Skin epidermis (tissue), 12 donors: ENCODE measurements around the gene PYROXD2.

Experiments
- H3K27ac ChIP-seq, 21 experiments: fragments of 200-600 bp; sonication (generic) in 11 of 21; one replicate each; pipeline ENCODE4 v1.5.0; 2020; ENCODE audit warnings: mild to moderate bottlenecking in 3 of 21, inconsistent platforms in 2 of 21, moderate library complexity in 2 of 21
- H3K4me3 ChIP-seq, 7 experiments: fragments of 200-600 bp; sonication (generic) in 2 of 7; one replicate each; pipeline ENCODE4 v1.5.0; 2020; ENCODE audit warnings: inconsistent platforms in 2 of 7, mild to moderate bottlenecking in 2 of 7, moderate library complexity in 1 of 7

Gene PYROXD2

GRCh38 chr10:98438715-98439114, 23.7 kb upstream of the PYROXD2 start:
- no peak overlapping the region for H3K27ac ChIP-seq
- no peak overlapping the region for H3K4me3 ChIP-seq

GRCh38 chr10:98436704-98437103, 21.7 kb upstream of the PYROXD2 start:
- H3K4me3 ChIP-seq = no peak overlapping the region
- H3K27ac ChIP-seq = no peak overlapping the region

- Histone ChIP-seq H3K4me3 (no peak overlapping the region), H3K27ac (no peak overlapping the region)
Measured at GRCh38 chr10:98435178-98435577, 20.2 kb upstream of the PYROXD2 start.

- no peak overlapping the region for H3K27ac ChIP-seq
- no peak overlapping the region for H3K4me3 ChIP-seq
Measured at GRCh38 chr10:98433881-98434732, 19.1 kb upstream of the PYROXD2 start.

GRCh38 chr10:98433371-98433770, 18.4 kb upstream of the PYROXD2 start:
- H3K27ac ChIP-seq = no peak overlapping the region
- H3K4me3 ChIP-seq = no peak overlapping the region

GRCh38 chr10:98432330-98432729, 17.3 kb upstream of the PYROXD2 start:
- no peak overlapping the region for H3K4me3 ChIP-seq
- H3K27ac ChIP-seq = no peak overlapping the region

GRCh38 chr10:98431016-98431415, 16.0 kb upstream of the PYROXD2 start:
- no peak overlapping the region for H3K27ac ChIP-seq
- no peak overlapping the region for H3K4me3 ChIP-seq

- Histone ChIP-seq H3K27ac (no peak overlapping the region), H3K4me3 (no peak overlapping the region)
Measured at GRCh38 chr10:98430427-98430826, 15.4 kb upstream of the PYROXD2 start.

- Histone ChIP-seq H3K4me3 (no peak overlapping the region), H3K27ac (no peak overlapping the region)
Measured at GRCh38 chr10:98429320-98430072, 14.5 kb upstream of the PYROXD2 start.

- Histone ChIP-seq H3K27ac (no peak overlapping the region), H3K4me3 (no peak overlapping the region)
Measured at GRCh38 chr10:98427011-98427515, 12.1 kb upstream of the PYROXD2 start.

- Histone ChIP-seq H3K4me3 (no peak overlapping the region), H3K27ac (no peak overlapping the region)
Measured at GRCh38 chr10:98425511-98426352, 10.8 kb upstream of the PYROXD2 start.

GRCh38 chr10:98424295-98425254, 9.6 kb upstream of the PYROXD2 start:
- Histone ChIP-seq H3K4me3 (no peak overlapping the region), H3K27ac (no peak overlapping the region)

- Histone ChIP-seq H3K4me3 (no peak overlapping the region), H3K27ac (no peak overlapping the region)
Measured at GRCh38 chr10:98423691-98424120, 8.7 kb upstream of the PYROXD2 start.

- Histone ChIP-seq H3K4me3 (no peak overlapping the region), H3K27ac (no peak overlapping the region)
Measured at GRCh38 chr10:98422182-98422581, 7.2 kb upstream of the PYROXD2 start.

- H3K27ac ChIP-seq = no peak overlapping the region
Measured at GRCh38 chr10:98420786-98421185, 5.8 kb upstream of the PYROXD2 start.

GRCh38 chr10:98419469-98420261, 4.7 kb upstream of the PYROXD2 start:
- no peak overlapping the region for H3K27ac ChIP-seq

More at GRCh38 chr10:98420786-98421185, 5.8 kb upstream of the PYROXD2 start:
- no peak overlapping the region for H3K4me3 ChIP-seq

GRCh38 chr10:98418665-98419468, 3.9 kb upstream of the PYROXD2 start:
- H3K27ac ChIP-seq = no peak overlapping the region
- no peak overlapping the region for H3K4me3 ChIP-seq

More at GRCh38 chr10:98419469-98420261, 4.7 kb upstream of the PYROXD2 start:
- no peak overlapping the region for H3K4me3 ChIP-seq
